ENCODE data around the gene NOXA1. TPM values are rescaled to one million over a fixed set of nuclear protein-coding genes. Genes with fewer than 3 reads are reported as not detected.
A peak's percentile ranks its signal among the peaks of the same experiment; 100 is the strongest.

The NOXA1 gene
- total RNA-seq, 4 donors from 2014 or later: 3.1 to 5.6 (median 4.4) TPM

DNA sequence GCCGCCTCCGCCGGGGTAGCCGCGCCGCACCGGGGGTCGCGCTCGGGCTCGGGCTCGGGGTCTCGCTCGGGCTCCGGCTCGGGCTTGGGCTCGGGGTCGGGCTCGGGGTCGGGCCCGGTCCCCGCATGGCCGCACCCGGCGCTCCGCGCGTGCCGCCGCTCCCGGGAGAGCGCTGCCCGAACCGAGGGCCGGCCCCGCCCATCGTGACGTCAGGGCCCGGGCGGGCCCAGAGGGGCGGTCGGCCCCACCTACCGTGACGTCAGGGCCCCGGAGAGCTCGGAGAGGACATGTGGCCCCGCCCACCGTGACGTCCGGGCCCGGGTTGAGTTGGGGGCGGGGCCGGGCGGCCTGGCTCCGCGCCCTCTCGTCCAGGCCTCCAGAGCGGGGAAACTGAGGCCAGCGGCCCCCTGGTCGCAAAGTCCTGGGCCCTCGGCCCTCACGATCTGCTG is 36.0 kb downstream of the NOXA1 start, which contains the start of gene NSMF:
Gene NSMF (minus strand): TSS at position 183 of the 449 bp plus-strand sequence. CDS start 232 bp downstream, outside the sequence.
- TF ChIP-seq POLR2A (IDR thresholded peaks at IDR 0.05) (peak in 1 of 2 donors; percentile 5), CTCF (IDR thresholded peaks at IDR 0.05) (no peak)
- DNase-seq (ENCODE audit: low spot score in 2 of 2): peak; percentile 90 to 98
- WGBS, 2 donors: 0 to 1% methylated on average over 4 to 18 of the region's 62 CpGs
- intact Hi-C loops (cut with DNase I; ENCODE audit: low total_unique reads): loop anchor here (5.0 kb wide), 1 partner anchor 153 kb away; no protein-coding TSS in a partner anchor
- peak within 1 kb of the TSS; percentile 46 for H3K4me3 ChIP-seq (ENCODE audit: low read depth, poor library complexity, severe bottlenecking)

- H3K4me3 ChIP-seq (ENCODE audit: low read depth, poor library complexity, severe bottlenecking): no peak overlapping the region
- intact Hi-C loops (cut with DNase I; ENCODE audit: low total_unique reads): loop anchor here (5.0 kb wide), 1 partner anchor 153 kb away; no protein-coding TSS in a partner anchor
- TF ChIP-seq POLR2A (IDR thresholded peaks at IDR 0.05) (no peak), CTCF (IDR thresholded peaks at IDR 0.05) (no peak)
- 33 to 34% methylated on average over 8 to 9 of the region's 15 CpGs for WGBS, 2 donors
- DNase-seq (ENCODE audit: low spot score in 2 of 2): peak in 1 of 2 donors; percentile 87
Measured at GRCh38 chr9:137459601-137460362, 36.6 kb downstream of the NOXA1 start.

DNA sequence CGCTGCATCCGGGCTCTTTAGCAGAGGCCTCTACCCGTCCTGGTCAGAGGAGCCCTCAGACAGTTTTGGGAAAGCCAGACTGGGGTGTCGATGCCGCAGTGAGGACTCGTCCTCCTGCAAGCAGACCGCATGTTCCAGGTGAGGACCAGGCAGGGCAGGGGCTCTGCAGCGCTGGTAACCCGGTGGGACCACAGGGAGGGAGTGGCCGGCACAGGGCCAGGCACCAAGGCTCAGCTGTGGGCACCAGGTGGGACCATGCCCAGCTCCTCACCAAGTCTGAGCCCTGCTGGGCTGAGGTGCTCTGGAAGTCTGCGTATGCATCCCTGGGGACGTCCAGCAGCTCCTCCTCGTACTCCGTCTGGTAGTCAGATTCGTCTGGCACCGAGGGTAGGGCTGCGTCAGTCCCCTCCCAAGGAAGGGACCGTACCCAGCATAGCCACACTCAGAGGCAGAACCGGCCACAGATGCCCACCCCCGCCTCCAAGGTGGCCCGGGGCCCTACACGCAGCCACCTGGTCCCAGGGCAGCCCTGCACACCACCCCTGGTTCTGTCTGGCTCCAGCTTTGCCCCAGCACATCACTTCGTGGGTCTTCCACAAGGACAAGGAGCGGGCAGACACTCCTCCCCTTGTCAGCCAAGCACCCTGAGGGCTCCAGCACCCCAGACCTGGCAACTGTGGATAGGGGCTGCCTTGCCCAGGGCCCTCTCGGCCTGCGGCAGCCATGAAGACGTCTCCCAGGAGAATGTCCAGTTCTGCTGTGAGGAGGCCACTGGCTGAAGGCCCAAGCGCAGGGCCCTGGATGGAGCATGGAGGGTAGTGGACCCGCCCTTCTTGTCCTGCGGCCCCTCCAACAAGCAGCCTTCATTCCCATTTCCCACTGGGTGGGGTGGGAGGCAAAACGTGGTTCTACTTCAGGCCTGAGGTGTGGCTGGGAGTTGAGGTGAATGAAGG is 37.4 kb downstream of the NOXA1 start:
- 90 to 95% methylated on average over 22 to 31 of the region's 31 CpGs for WGBS, 2 donors
- no peak overlapping the region for H3K4me3 ChIP-seq (ENCODE audit: low read depth, poor library complexity, severe bottlenecking)
- TF ChIP-seq POLR2A (IDR thresholded peaks at IDR 0.05) (no peak), CTCF (IDR thresholded peaks at IDR 0.05) (no peak)
- peak in 1 of 2 donors; percentile 86 for DNase-seq (ENCODE audit: low spot score in 2 of 2)
- intact Hi-C loops (cut with DNase I; ENCODE audit: low total_unique reads): no loop called here

DNA sequence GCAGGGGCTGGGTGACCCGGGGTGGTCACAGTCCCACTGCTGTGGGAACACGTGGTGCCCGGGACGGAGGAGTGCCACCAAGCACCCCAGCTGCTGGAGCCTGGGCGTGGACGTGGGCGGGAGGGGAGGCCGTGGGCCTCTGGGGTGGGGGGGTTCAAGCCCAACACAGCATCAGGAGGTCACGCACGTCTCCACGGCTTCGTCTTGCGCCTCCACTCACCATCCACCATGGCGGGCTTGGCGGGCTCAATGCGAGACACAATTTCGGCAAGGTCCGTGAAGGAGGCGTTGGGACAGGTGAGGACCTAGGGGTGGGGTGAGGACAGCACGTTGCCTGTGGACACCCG is 38.1 kb downstream of the NOXA1 start:
- no peak overlapping the region for H3K4me3 ChIP-seq (ENCODE audit: low read depth, poor library complexity, severe bottlenecking)
- TF ChIP-seq POLR2A (IDR thresholded peaks at IDR 0.05) (no peak), CTCF (IDR thresholded peaks at IDR 0.05) (no peak)
- intact Hi-C loops (cut with DNase I; ENCODE audit: low total_unique reads): no loop called here
- WGBS, 2 donors: 85 to 88% methylated on average over 9 to 21 of the region's 21 CpGs
- peak in 1 of 2 donors; percentile 87 for DNase-seq (ENCODE audit: low spot score in 2 of 2)

GRCh38 chr9:137461663-137462395 is 38.6 kb downstream of the NOXA1 start:
- intact Hi-C loops (cut with DNase I; ENCODE audit: low total_unique reads): no loop called here
- 76 to 80% methylated on average over 29 to 42 of the region's 52 CpGs for WGBS, 2 donors
- TF ChIP-seq POLR2A (IDR thresholded peaks at IDR 0.05) (no peak), CTCF (IDR thresholded peaks at IDR 0.05) (no peak)
- no peak overlapping the region for H3K4me3 ChIP-seq (ENCODE audit: low read depth, poor library complexity, severe bottlenecking)
- peak in 1 of 2 donors; percentile 91 for DNase-seq (ENCODE audit: low spot score in 2 of 2)

Data from lower leg skin (tissue), 4 donors.